IMR-90 (cell line): ENCODE data around the gene ATXN1. TPM values are rescaled to one million over a fixed set of nuclear protein-coding genes. Genes with fewer than 3 reads are reported as not detected.

Experiments used
- ATAC-seq: fragments of 200-7000 bp; cut with Tn5 transposase; 2 replicates; pipeline ENCODE4 v1.9.1; 2020; ENCODE audit warnings: low read depth, mild to moderate bottlenecking, moderate library complexity
- BruUV-seq: library from RNA; stranded (reverse); fragments of 400-500 nt; replicated peaks from 2 replicates; lab custom pipeline; 2021; lab: Mats Ljungman, UMichigan
- CTCF ChIA-PET: fragments of 300-600 bp; formaldehyde crosslinking; extraction: SDS; loops from one replicate; lab custom pipeline; 2021; ENCODE audit warnings: antibody characterized with exemption; lab: Yijun Ruan, JAX
- POLR2A ChIA-PET: fragments of 300-600 bp; sonication (Branson Sonifier 250); formaldehyde crosslinking; loops from one replicate; lab custom pipeline; 2022; ENCODE audit warnings: antibody characterized with exemption; ENCODE audit not compliant: unreplicated experiment; lab: Charles Lee
- DNase-seq: peaks from one replicate; pipeline ENCODE4 v3.0.0; 2013
- H2AFZ ChIP-seq: replicated peaks from 2 replicates; pipeline ENCODE3; 2013; ENCODE audit warnings: low read length, mild to moderate bottlenecking; ENCODE audit not compliant: poor library complexity
- H2AK5ac ChIP-seq: 2 replicates; pipeline ENCODE4 v1.6.1; 2013; ENCODE audit warnings: low read depth, low read length, inconsistent platforms
- H2AK9ac ChIP-seq: replicated peaks from 2 replicates; pipeline ENCODE3; 2013; ENCODE audit warnings: mild to moderate bottlenecking, low read depth, low read length, moderate library complexity; ENCODE audit not compliant: poor library complexity
- H2BK120ac ChIP-seq: 2 replicates; pipeline ENCODE4 v1.6.1; 2013; ENCODE audit warnings: low read depth, low read length, inconsistent platforms
- H2BK15ac ChIP-seq: 3 replicates; pipeline ENCODE4 v1.6.1; 2013; ENCODE audit warnings: low read depth, low read length, inconsistent platforms
- H2BK20ac ChIP-seq: 2 replicates; pipeline ENCODE4 v1.6.1; 2013; ENCODE audit warnings: low read depth, mild to moderate bottlenecking, inconsistent platforms, low read length, moderate library complexity
- H2BK5ac ChIP-seq: 2 replicates; pipeline ENCODE4 v1.6.1; 2013; ENCODE audit warnings: mild to moderate bottlenecking, low read depth, low read length, inconsistent platforms; ENCODE audit not compliant: poor library complexity, severe bottlenecking
- H3K14ac ChIP-seq: replicated peaks from 2 replicates; pipeline ENCODE4 v1.6.1; 2013; ENCODE audit warnings: low read depth, low read length, inconsistent platforms
- H3K18ac ChIP-seq: 2 replicates; pipeline ENCODE4 v1.6.1; 2013; ENCODE audit warnings: low read depth, low read length, control low read depth
- H3K23ac ChIP-seq: 2 replicates; pipeline ENCODE4 v1.6.1; 2013; ENCODE audit warnings: low read depth, low read length, inconsistent platforms
- H3K27ac ChIP-seq: 2 replicates; pipeline ENCODE4 v1.5.1; 2013; ENCODE audit warnings: mild to moderate bottlenecking, control low read depth, low read length; ENCODE audit not compliant: insufficient read depth
- H3K27me3 ChIP-seq: 2 replicates; pipeline ENCODE4 v1.6.1; 2013; ENCODE audit warnings: low read length; ENCODE audit not compliant: control insufficient read depth, insufficient read depth
- H3K36me3 ChIP-seq: 2 replicates; pipeline ENCODE4 v1.6.1; 2013; ENCODE audit warnings: low read length, mixed read lengths; ENCODE audit not compliant: control insufficient read depth, insufficient read depth
- H3K4ac ChIP-seq: 2 replicates; pipeline ENCODE4 v1.6.1; 2013; ENCODE audit warnings: low read depth, low read length, inconsistent platforms
- H3K4me1 ChIP-seq: 2 replicates; pipeline ENCODE4 v1.6.1; 2013; ENCODE audit warnings: low read length, mixed read lengths; ENCODE audit not compliant: control insufficient read depth, insufficient read depth
- H3K4me2 ChIP-seq: 2 replicates; pipeline ENCODE4 v1.6.1; 2013; ENCODE audit warnings: low read depth, mild to moderate bottlenecking, control low read depth, low read length, moderate library complexity
- H3K4me3 ChIP-seq: 2 replicates; pipeline ENCODE4 v1.5.1; 2013; ENCODE audit warnings: low read depth, mild to moderate bottlenecking, control low read depth, low read length, moderate library complexity; ENCODE audit not compliant: insufficient read depth
- H3K56ac ChIP-seq: 2 replicates; pipeline ENCODE4 v1.6.1; 2013; ENCODE audit warnings: low read length, inconsistent platforms; ENCODE audit not compliant: insufficient read depth; ENCODE audit errors: extremely low read depth
- H3K79me1 ChIP-seq, 2 experiments: 2 replicates each; pipeline ENCODE4 v1.6.1; 2013; ENCODE audit warnings: low read length in 2 of 2, inconsistent platforms in 1 of 2, low read depth in 1 of 2
- H3K9ac ChIP-seq: 2 replicates; pipeline ENCODE4 v1.6.1; 2013; ENCODE audit warnings: low read depth, low read length, control low read depth
- H3K9me1 ChIP-seq: 2 replicates; pipeline ENCODE4 v1.6.1; 2013; ENCODE audit warnings: low read length, inconsistent platforms; ENCODE audit not compliant: insufficient read depth
- H3K9me3 ChIP-seq: 2 replicates; pipeline ENCODE4 v1.6.1; 2013; ENCODE audit warnings: low read length; ENCODE audit not compliant: control insufficient read depth, insufficient read depth
- H4K20me1 ChIP-seq: 2 replicates; pipeline ENCODE4 v1.6.1; 2013; ENCODE audit warnings: low read length, inconsistent platforms; ENCODE audit not compliant: insufficient read depth
- H4K5ac ChIP-seq: 2 replicates; pipeline ENCODE4 v1.6.1; 2013; ENCODE audit warnings: mild to moderate bottlenecking, low read depth, low read length, control low read depth
- H4K8ac ChIP-seq, 2 experiments: 2 replicates each; pipeline ENCODE4 v1.6.1; 2013; ENCODE audit warnings: low read depth in 2 of 2, low read length in 2 of 2, control low read depth in 1 of 2, inconsistent platforms in 1 of 2
- H4K91ac ChIP-seq: 2 replicates; pipeline ENCODE4 v1.6.1; 2013; ENCODE audit warnings: low read depth, low read length, inconsistent platforms; ENCODE audit not compliant: insufficient read depth
- CEBPB ChIP-seq: IDR thresholded peaks from 2 replicates; pipeline ENCODE4 v1.6.1; 2012; ENCODE audit warnings: low read depth, low read length, improper control_type of control experiment
- SMC3 ChIP-seq: fragments of 150-350 bp; IDR thresholded peaks from 2 replicates; pipeline ENCODE4 v1.6.1; 2016; ENCODE audit warnings: low read depth, mild to moderate bottlenecking, antibody characterized with exemption, low read length, moderate library complexity
- WGBS, 2 experiments: methylation state at CpG; one replicate each; pipeline versions ENCODE4 v1.1.5 to v1.1.7; 2013; ENCODE audit warnings: missing lambda C conversion rate in 2 of 2; ENCODE audit not compliant: insufficient read length in 1 of 2; ENCODE audit errors: extremely low coverage in 2 of 2; 5-methylcytosine and 5-hydroxymethylcytosine counted together
- dilution Hi-C: fragments of 300-500 bp; cut with HindIII; formaldehyde crosslinking; loops from one replicate; pipeline ENCODE4 v1.14.3; 2018; ENCODE audit warnings: low sequenced_read_pairs; ENCODE audit not compliant: unreplicated experiment
- in situ Hi-C: fragments of 300-500 bp; cut with MboI; formaldehyde crosslinking; loops from 3 replicates; pipeline ENCODE4 v1.14.3; 2019; ENCODE audit warnings: low sequenced_read_pairs, inconsistent platforms, mixed read lengths
- intact Hi-C: fragments of 100-400 bp; cut with micrococcal nuclease; formaldehyde crosslinking; loops from 2 replicates; pipeline ENCODE4 v1.10.0; 2022
- polyA plus RNA-seq, 3 experiments: library from polyadenylated mRNA; depleted of rRNA; stranded (reverse); fragments of >200 nt; gene quantifications; 2 replicates each; pipeline ENCODE4 v1.2.3, GENCODE V29; 2012; ENCODE audit warnings: low replicate concordance in 1 of 3
- total RNA-seq: library from RNA; depleted of rRNA; stranded (reverse); fragments of >200 nt; gene quantifications from 2 replicates; pipeline ENCODE4 v1.2.3, GENCODE V29; 2012

The ATXN1 gene
- total and polyA plus RNA-seq, 2 of the 4 experiments (the other 2 are of a cell fraction): 7.3 to 11.1 TPM

DNA sequence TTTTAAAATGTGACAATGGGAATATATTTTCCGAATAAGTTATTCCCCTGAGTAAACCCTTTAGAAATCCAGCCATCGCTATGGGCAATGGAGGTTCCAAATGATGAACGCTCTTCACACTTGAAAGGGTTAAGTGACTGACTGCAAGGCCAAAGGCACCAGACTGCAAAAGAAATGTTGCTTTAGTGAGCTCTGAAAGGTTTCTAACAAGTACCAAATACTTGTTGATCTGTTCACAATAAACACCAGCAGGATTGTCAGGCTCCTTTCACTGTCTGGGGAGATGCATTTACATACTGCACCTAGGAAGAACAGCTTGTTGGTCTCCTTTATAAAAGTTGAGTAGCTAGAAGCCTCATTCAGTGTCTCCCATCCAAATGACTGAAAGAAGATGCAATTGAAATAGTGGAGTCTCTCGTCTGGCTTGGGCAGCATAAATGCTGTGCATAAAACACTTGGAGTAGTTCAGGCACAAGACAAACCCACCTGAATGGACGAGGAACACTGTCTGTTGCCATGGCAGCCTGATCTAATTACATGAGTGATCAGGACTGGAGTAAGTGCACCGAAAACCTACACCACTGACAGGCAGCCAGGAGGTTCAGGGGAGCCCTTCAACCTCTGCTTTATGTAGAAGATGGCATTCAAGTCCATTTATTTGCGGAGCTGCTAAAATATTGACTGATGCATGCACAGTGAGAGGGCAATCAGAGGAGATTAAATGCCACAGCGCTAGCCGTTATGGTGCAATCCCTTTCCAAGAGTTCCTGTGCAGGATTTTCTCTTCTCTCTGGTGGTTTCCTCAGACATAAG lies 2.9 kb downstream of the ATXN1 start:
- no peak for TF ChIP-seq SMC3
- TF ChIP-seq CEBPB: peak; percentile 59
- peak overlapping the region; percentile 63 for H3K23ac ChIP-seq
- dilution Hi-C loops: no loop called here
- no peak overlapping the region for H3K56ac ChIP-seq
- H3K27ac ChIP-seq: no peak overlapping the region
- 0 out of 2 replicates have a peak, but pooled peaks cover 1% of the 10 kb centered on the region for H3K9me1 ChIP-seq
- no peak overlapping the region for H3K9ac ChIP-seq
- peaks cover 2% of the 10 kb centered on the region; the same call in 1 of the 2 replicates for H3K36me3 ChIP-seq
- H2AK9ac ChIP-seq: no peak overlapping the region
- H3K27me3 ChIP-seq: no peaks in the 10 kb centered on the region
- H3K14ac ChIP-seq: 0 out of 2 replicates have a peak overlapping the region, but pooled peaks have one; percentile 25
- H2AFZ ChIP-seq: no peak overlapping the region
- WGBS, 2 experiments: 40% methylated on average over 1 of the region's 9 CpGs; no CpG with 5 or more reads in 1 of the 2 experiments
- no peak overlapping the region for H2BK120ac ChIP-seq
- TSS peak; percentile 15 for BruUV-seq
- H4K8ac ChIP-seq: no peak overlapping the region
- no peak overlapping the region for H2BK20ac ChIP-seq
- no peak overlapping the region for H4K91ac ChIP-seq
- POLR2A ChIA-PET: no interaction called here
- H3K4ac ChIP-seq: 0 out of 2 replicates have a peak overlapping the region, but pooled peaks have one; percentile 21
- H3K18ac ChIP-seq: no peak overlapping the region
- intact Hi-C loops: no loop called here
- H2BK5ac ChIP-seq: no peak overlapping the region
- H3K4me1 ChIP-seq: peaks cover 4% of the 10 kb centered on the region
- no peak for DNase-seq
- no peak overlapping the region for H4K5ac ChIP-seq
- peak overlapping the region; percentile 96 for H3K4me2 ChIP-seq
- no peak for ATAC-seq
- no peak overlapping the region for H2BK15ac ChIP-seq
- peaks cover 29% of the 10 kb centered on the region for H4K20me1 ChIP-seq
- peaks cover 2 to 39% of the 10 kb centered on the region in 2 experiments for H3K79me1 ChIP-seq
- no peaks in the 10 kb centered on the region for H3K9me3 ChIP-seq
- in situ Hi-C loops: no loop called here
- CTCF ChIA-PET: interaction anchor here (0.9 kb wide), 1 partner anchor 38 kb away, joined by 3 read pairs; no protein-coding TSS in a partner anchor
- peak overlapping the region; percentile 38; the same call in 1 of the 2 replicates for H2AK5ac ChIP-seq
- no peak overlapping the region for H3K4me3 ChIP-seq
